PC-3 (cell line): ENCODE data around the gene RLN1. TPM values are rescaled to one million over a fixed set of nuclear protein-coding genes. Genes with fewer than 3 reads are reported as not detected.

ENCODE experiments used
- ATAC-seq: fragments of 200-7000 bp; cut with Tn5 transposase; 2 replicates; pipeline ENCODE4 v1.9.1; 2020; ENCODE audit warnings: mild to moderate bottlenecking, moderate library complexity
- BruUV-seq: library from RNA; stranded (reverse); fragments of 400-500 nt; replicated peaks from 2 replicates; lab custom pipeline; 2021; lab: Mats Ljungman, UMichigan
- CTCF ChIA-PET: fragments of 300-600 bp; sonication (Branson Sonifier 250); formaldehyde crosslinking; loops from one replicate; lab custom pipeline; 2022; ENCODE audit warnings: antibody characterized with exemption; lab: Charles Lee
- POLR2A ChIA-PET: fragments of 300-600 bp; sonication (Branson Sonifier 250); formaldehyde crosslinking; loops from one replicate; lab custom pipeline; 2022; ENCODE audit warnings: antibody characterized with exemption; ENCODE audit not compliant: unreplicated experiment; lab: Charles Lee
- DNase-seq: peaks from one replicate; pipeline ENCODE4 v3.0.0-alpha.2; 2015
- H2AFZ ChIP-seq: fragments of 300-600 bp; sonication (generic); 2 replicates; pipeline ENCODE4 v1.6.0; 2016; ENCODE audit warnings: antibody characterized with exemption, low read length
- H3F3A ChIP-seq: fragments of 300-600 bp; sonication (generic); one replicate; pipeline ENCODE4 v1.6.0; 2017; ENCODE audit warnings: antibody characterized with exemption, low read length, control low read depth, mild to moderate bottlenecking; ENCODE audit not compliant: unreplicated experiment
- H3K27ac ChIP-seq: fragments of 300-600 bp; sonication (generic); 2 replicates; pipeline ENCODE4 v1.5.1; 2016; ENCODE audit warnings: mild to moderate bottlenecking, low read length
- H3K27me3 ChIP-seq: fragments of 300-600 bp; sonication (generic); 2 replicates; pipeline ENCODE4 v1.6.1; 2016; ENCODE audit warnings: low read length, mixed read lengths
- H3K36me3 ChIP-seq: fragments of 300-600 bp; sonication (generic); 2 replicates; pipeline ENCODE4 v1.6.1; 2016; ENCODE audit warnings: low read depth, mixed run types, low read length, mixed read lengths
- H3K4me1 ChIP-seq: fragments of 300-600 bp; sonication (generic); 2 replicates; pipeline ENCODE4 v1.5.1; 2016; ENCODE audit warnings: low read length; ENCODE audit not compliant: insufficient read depth
- H3K4me2 ChIP-seq: fragments of 300-600 bp; sonication (generic); 2 replicates; pipeline ENCODE4 v1.6.0; 2016; ENCODE audit warnings: low read length
- H3K4me3 ChIP-seq: fragments of 300-600 bp; sonication (generic); 2 replicates; pipeline ENCODE4 v1.5.1; 2016; ENCODE audit warnings: mild to moderate bottlenecking, low read length, mixed read lengths
- H3K79me2 ChIP-seq: fragments of 300-600 bp; sonication (generic); 2 replicates; pipeline ENCODE4 v1.6.1; 2017; ENCODE audit warnings: low read length, mixed read lengths
- H3K9ac ChIP-seq: fragments of 300-600 bp; sonication (generic); 2 replicates; pipeline ENCODE4 v1.6.0; 2016; ENCODE audit warnings: mild to moderate bottlenecking, low read length
- H3K9me2 ChIP-seq: fragments of 300-600 bp; sonication (generic); replicated peaks from 2 replicates; pipeline ENCODE4 v1.6.1; 2016; ENCODE audit warnings: mixed run types, low read length, mixed read lengths
- H3K9me3 ChIP-seq: fragments of 300-600 bp; sonication (generic); 2 replicates; pipeline ENCODE4 v1.6.1; 2016; ENCODE audit warnings: low read length, mixed read lengths
- H4K20me1 ChIP-seq: fragments of 300-600 bp; sonication (generic); 2 replicates; pipeline ENCODE4 v1.6.1; 2016; ENCODE audit warnings: low read length, mixed read lengths
- EZH2 ChIP-seq: fragments of 300-600 bp; sonication (generic); IDR thresholded peaks from one replicate; pipeline ENCODE4 v1.6.1; 2017; ENCODE audit warnings: antibody characterized with exemption, mild to moderate bottlenecking, low read length; ENCODE audit not compliant: unreplicated experiment
- EZH2phosphoT487 ChIP-seq: fragments of 300-600 bp; sonication (generic); IDR thresholded peaks from 2 replicates; pipeline ENCODE4 v1.6.1; 2018; ENCODE audit warnings: mild to moderate bottlenecking, antibody characterized with exemption, low read length, borderline replicate concordance
- intact Hi-C: fragments of 100-400 bp; cut with micrococcal nuclease; formaldehyde crosslinking; loops from 2 replicates; pipeline ENCODE4 v1.9.0; 2023
- total RNA-seq: library from RNA; depleted of rRNA; stranded (reverse); fragments of >200 nt; gene quantifications from 2 replicates; pipeline ENCODE4 v1.2.3, GENCODE V29; 2014; rRNA removed
- TF ChIP-seq, protein P1 (sequence below): fragments of 300-600 bp; sonication (generic); conservative IDR thresholded peaks from 2 replicates; pipeline ENCODE4 v1.5.1; 2017; ENCODE audit warnings: antibody characterized with exemption, low read depth, mild to moderate bottlenecking, low read length

RLN1 gene
- total RNA-seq, 1 experiment from 2014 or later = not detected

- no peak for DNase-seq
- no peaks in the 10 kb centered on the region for H3K79me2 ChIP-seq
- no peaks in the 10 kb centered on the region for H3K27me3 ChIP-seq
- ChIA-PET POLR2A (no interaction called here), CTCF (no interaction called here)
- TF ChIP-seq, protein P1, sequence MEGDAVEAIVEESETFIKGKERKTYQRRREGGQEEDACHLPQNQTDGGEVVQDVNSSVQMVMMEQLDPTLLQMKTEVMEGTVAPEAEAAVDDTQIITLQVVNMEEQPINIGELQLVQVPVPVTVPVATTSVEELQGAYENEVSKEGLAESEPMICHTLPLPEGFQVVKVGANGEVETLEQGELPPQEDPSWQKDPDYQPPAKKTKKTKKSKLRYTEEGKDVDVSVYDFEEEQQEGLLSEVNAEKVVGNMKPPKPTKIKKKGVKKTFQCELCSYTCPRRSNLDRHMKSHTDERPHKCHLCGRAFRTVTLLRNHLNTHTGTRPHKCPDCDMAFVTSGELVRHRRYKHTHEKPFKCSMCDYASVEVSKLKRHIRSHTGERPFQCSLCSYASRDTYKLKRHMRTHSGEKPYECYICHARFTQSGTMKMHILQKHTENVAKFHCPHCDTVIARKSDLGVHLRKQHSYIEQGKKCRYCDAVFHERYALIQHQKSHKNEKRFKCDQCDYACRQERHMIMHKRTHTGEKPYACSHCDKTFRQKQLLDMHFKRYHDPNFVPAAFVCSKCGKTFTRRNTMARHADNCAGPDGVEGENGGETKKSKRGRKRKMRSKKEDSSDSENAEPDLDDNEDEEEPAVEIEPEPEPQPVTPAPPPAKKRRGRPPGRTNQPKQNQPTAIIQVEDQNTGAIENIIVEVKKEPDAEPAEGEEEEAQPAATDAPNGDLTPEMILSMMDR = no peak
- TF ChIP-seq EZH2 (no peak), EZH2phosphoT487 (no peak)
- H3K27ac ChIP-seq = no peak overlapping the region
- intact Hi-C loops = no loop called here
- no peaks in the 10 kb centered on the region for H3K4me1 ChIP-seq
- H2AFZ ChIP-seq = no peak overlapping the region
- no peak overlapping the region for H3K9ac ChIP-seq
- H3K4me2 ChIP-seq = no peak overlapping the region
- no peak for ATAC-seq
- H3K9me2 ChIP-seq = no peaks in the 10 kb centered on the region
- H3K36me3 ChIP-seq = no peaks in the 10 kb centered on the region
- no peak overlapping the region for H3K4me3 ChIP-seq
- H3K9me3 ChIP-seq = no peaks in the 10 kb centered on the region
- no TSS peak for BruUV-seq
- H4K20me1 ChIP-seq = no peaks in the 10 kb centered on the region
- H3F3A ChIP-seq = no peaks in the 10 kb centered on the region
Observed at GRCh38 chr9:5286262-5286661, 53.4 kb downstream of the RLN1 start.

Other genes starting within 250 kb of the RLN1 start
- gene INSL6, start 154.2 kb downstream of the RLN1 start, total RNA-seq = not detected in 2 replicates
- gene INSL4, start 108.5 kb downstream of the RLN1 start, total RNA-seq = not detected in 2 replicates
- gene RLN2, start 35.2 kb downstream of the RLN1 start, total RNA-seq = not detected in 2 replicates
- gene PLGRKT, start 98.0 kb upstream of the RLN1 start, total RNA-seq = 6.4 and 11.4 TPM in 2 replicates
- gene CD274, start 110.7 kb upstream of the RLN1 start, total RNA-seq = 3.8 and 5.1 TPM in 2 replicates
- gene PDCD1LG2, start 170.7 kb upstream of the RLN1 start, total RNA-seq = 0.46 and 1.4 TPM in 2 replicates